H1 (cell line): ENCODE results near the gene KCNQ1. TPM values are rescaled to one million over a fixed set of nuclear protein-coding genes. Genes with fewer than 3 reads are reported as not detected.

ENCODE experiments used
- CTCF ChIA-PET: fragments of 300-600 bp; sonication (Branson Sonifier 250); formaldehyde crosslinking; loops from one replicate; lab custom pipeline; 2021; ENCODE audit not compliant: partially characterized antibody; lab: Charles Lee
- POLR2A ChIA-PET: fragments of 300-600 bp; sonication (Branson Sonifier 250); formaldehyde crosslinking; loops from one replicate; lab custom pipeline; 2021; ENCODE audit warnings: inconsistent platforms; ENCODE audit not compliant: partially characterized antibody; lab: Charles Lee
- DNase-seq, 2 experiments: peaks; one replicate each; pipeline versions ENCODE4 v3.0.0 to v3.0.0-alpha.2; 2010 to 2022; ENCODE audit warnings: low spot score in 2 of 2, low read depth in 1 of 2, mixed read lengths in 1 of 2
- FAIRE-seq: peaks from 2 replicates; lab custom pipeline; 2011; peaks lifted over from hg19 to GRCh38; lab: Jason Lieb, UNC
- H2AFZ ChIP-seq: 2 replicates; pipeline ENCODE4 v1.8.1; 2012; ENCODE audit warnings: low read length, inconsistent platforms
- H2AK5ac ChIP-seq: 2 replicates; pipeline ENCODE4 v1.6.1; 2013; ENCODE audit warnings: low read depth, low read length
- H2BK120ac ChIP-seq: replicated peaks from 2 replicates; pipeline ENCODE3; 2013; ENCODE audit warnings: low read depth, low read length, inconsistent platforms
- H2BK12ac ChIP-seq: 2 replicates; pipeline ENCODE4 v1.6.1; 2013; ENCODE audit warnings: low read depth, low read length
- H2BK15ac ChIP-seq: 2 replicates; pipeline ENCODE4 v1.6.1; 2013; ENCODE audit warnings: low read length
- H2BK20ac ChIP-seq: 2 replicates; pipeline ENCODE4 v1.6.1; 2013; ENCODE audit warnings: low read length
- H2BK5ac ChIP-seq: 2 replicates; pipeline ENCODE4 v1.6.1; 2013; ENCODE audit warnings: low read depth, low read length
- H3K14ac ChIP-seq: 2 replicates; pipeline ENCODE4 v1.6.1; 2013; ENCODE audit warnings: inconsistent platforms; ENCODE audit not compliant: insufficient read length
- H3K18ac ChIP-seq: 2 replicates; pipeline ENCODE4 v1.6.1; 2013; ENCODE audit warnings: low read length; ENCODE audit errors: extremely low read depth
- H3K23ac ChIP-seq: 2 replicates; pipeline ENCODE4 v1.6.1; 2013; ENCODE audit warnings: inconsistent platforms; ENCODE audit not compliant: insufficient read length
- H3K23me2 ChIP-seq: 2 replicates; pipeline ENCODE4 v1.6.1; 2013; ENCODE audit warnings: low read depth, low read length
- H3K27ac ChIP-seq: 2 replicates; pipeline ENCODE4 v1.6.1; 2011; ENCODE audit warnings: low read depth, low read length, inconsistent platforms
- H3K27me3 ChIP-seq, 4 experiments: replicated peaks in 1 of 4; 1 replicate in 1 of 4; 2 replicates in 3 of 4; pipeline versions ENCODE4 v1.6.1 to v1.8.1; 2011 to 2013; ENCODE audit warnings: low read length in 3 of 4, mild to moderate bottlenecking in 3 of 4, inconsistent platforms in 2 of 4, mixed read lengths in 2 of 4, moderate library complexity in 1 of 4; ENCODE audit not compliant: control insufficient read depth in 3 of 4, insufficient read depth in 3 of 4; ENCODE audit errors: extremely low read depth in 1 of 4
- H3K36me3 ChIP-seq, 4 experiments: 2 replicates each; pipeline versions ENCODE4 v1.6.1 to v1.8.1; 2011 to 2013; ENCODE audit warnings: mild to moderate bottlenecking in 4 of 4, low read length in 3 of 4, moderate library complexity in 2 of 4, control low read depth in 1 of 4, inconsistent platforms in 1 of 4; ENCODE audit not compliant: insufficient read depth in 4 of 4, control insufficient read depth in 2 of 4
- H3K4ac ChIP-seq: replicated peaks from 2 replicates; pipeline ENCODE3; 2013; ENCODE audit warnings: low read length, low read depth, mixed read lengths, inconsistent platforms; ENCODE audit not compliant: insufficient read length
- H3K4me1 ChIP-seq, 4 experiments: replicated peaks in 1 of 4; 1 replicate in 1 of 4; 2 replicates in 3 of 4; pipeline versions ENCODE4 v1.6.1 to v1.8.1; 2011 to 2013; ENCODE audit warnings: low read length in 3 of 4, inconsistent platforms in 2 of 4, mixed read lengths in 1 of 4; ENCODE audit not compliant: insufficient read depth in 4 of 4, control insufficient read depth in 3 of 4
- H3K4me2 ChIP-seq, 2 experiments: 2 replicates each; pipeline versions ENCODE4 v1.6.1 to v1.8.1; 2011 to 2013; ENCODE audit warnings: low read depth in 2 of 2, low read length in 2 of 2, control low read depth in 1 of 2, inconsistent platforms in 1 of 2, mild to moderate bottlenecking in 1 of 2; ENCODE audit not compliant: insufficient read depth in 1 of 2
- H3K4me3 ChIP-seq, 4 experiments: fragments of 200-600, 300-600 bp in 1 of 4; sonication (generic), shearing (Covaris generic), sonication (Bioruptor Twin) in 1 of 4; 2 replicates each; pipeline versions ENCODE4 v1.5.1 to v1.8.1; 2011 to 2016; ENCODE audit warnings: low read length in 4 of 4, low read depth in 3 of 4, control low read depth in 2 of 4, inconsistent platforms in 2 of 4, mild to moderate bottlenecking in 2 of 4, mixed read lengths in 1 of 4, moderate library complexity in 1 of 4; ENCODE audit not compliant: insufficient read depth in 2 of 4; ENCODE audit errors: extremely low read depth in 1 of 4
- H3K56ac ChIP-seq: replicated peaks from 2 replicates; pipeline ENCODE3; 2013; ENCODE audit warnings: low read depth, mild to moderate bottlenecking, mixed read lengths, low read length, inconsistent platforms; ENCODE audit not compliant: insufficient read length
- H3K79me1 ChIP-seq: 2 replicates; pipeline ENCODE4 v1.6.1; 2013; ENCODE audit warnings: low read depth, low read length, control low read depth
- H3K79me2 ChIP-seq, 2 experiments: 2 replicates each; pipeline versions ENCODE4 v1.6.1 to v1.8.1; 2012 to 2013; ENCODE audit warnings: low read length in 2 of 2, mild to moderate bottlenecking in 2 of 2, inconsistent platforms in 1 of 2; ENCODE audit not compliant: insufficient read depth in 2 of 2, control insufficient read depth in 1 of 2
- H3K9ac ChIP-seq, 4 experiments: replicated peaks in 1 of 4; 1 replicate in 1 of 4; 2 replicates in 3 of 4; pipeline versions ENCODE4 v1.6.1 to v1.8.1; 2011 to 2013; ENCODE audit warnings: low read depth in 3 of 4, low read length in 3 of 4, control low read depth in 2 of 4, mild to moderate bottlenecking in 2 of 4, moderate library complexity in 2 of 4, inconsistent platforms in 1 of 4; ENCODE audit errors: extremely low read depth in 1 of 4
- H3K9me3 ChIP-seq, 2 experiments: 2 replicates each; pipeline versions ENCODE4 v1.6.1 to v1.8.1; 2012 to 2013; ENCODE audit warnings: mild to moderate bottlenecking in 2 of 2, moderate library complexity in 2 of 2, control low read depth in 1 of 2, inconsistent platforms in 1 of 2, low read depth in 1 of 2, low read length in 1 of 2, mixed read lengths in 1 of 2; ENCODE audit not compliant: insufficient read depth in 2 of 2
- H4K20me1 ChIP-seq, 2 experiments: replicated peaks in 1 of 2; 2 replicates each; pipeline versions ENCODE3 to v1.8.1; 2011 to 2013; ENCODE audit warnings: inconsistent platforms in 2 of 2, low read length in 2 of 2, mild to moderate bottlenecking in 1 of 2; ENCODE audit not compliant: insufficient read depth in 2 of 2, control insufficient read depth in 1 of 2
- H4K5ac ChIP-seq: 2 replicates; pipeline ENCODE4 v1.6.1; 2013; ENCODE audit warnings: low read length, low read depth, mixed read lengths, inconsistent platforms; ENCODE audit not compliant: insufficient read length
- H4K8ac ChIP-seq: 2 replicates; pipeline ENCODE4 v1.8.0; 2013; ENCODE audit warnings: mild to moderate bottlenecking, moderate library complexity, low read length, inconsistent platforms; ENCODE audit not compliant: insufficient read depth; ENCODE audit errors: extremely low read depth
- H4K91ac ChIP-seq: replicated peaks from 2 replicates; pipeline ENCODE3; 2013; ENCODE audit warnings: low read length, mixed read lengths, inconsistent platforms; ENCODE audit not compliant: insufficient read length
- CHD1 ChIP-seq: IDR thresholded peaks from 2 replicates; pipeline ENCODE4 v1.6.1; 2012; ENCODE audit warnings: low read depth, low read length, improper control_type of control experiment
- EP300 ChIP-seq, 2 experiments: IDR thresholded peaks; 1 replicate in 1 of 2; 2 replicates in 1 of 2; pipeline ENCODE4 v1.6.1; 2011 to 2012; ENCODE audit warnings: low read depth in 2 of 2, low read length in 2 of 2, mild to moderate bottlenecking in 2 of 2, borderline replicate concordance in 1 of 2, inconsistent platforms in 1 of 2, moderate library complexity in 1 of 2
- POLR2AphosphoS5 ChIP-seq: IDR thresholded peaks from 2 replicates; pipeline ENCODE4 v1.6.1; 2011; ENCODE audit warnings: low read depth, low read length
- RXRA ChIP-seq: IDR thresholded peaks from 2 replicates; pipeline ENCODE4 v1.6.1; 2011; ENCODE audit warnings: low read depth, mild to moderate bottlenecking, low read length, moderate library complexity; ENCODE audit not compliant: insufficient read depth
- SAP30 ChIP-seq: fragments of 300-600 bp; sonication (generic); IDR thresholded peaks from 2 replicates; pipeline ENCODE4 v1.7.1; 2012; ENCODE audit warnings: low read length, moderate library complexity, mild to moderate bottlenecking, inconsistent platforms; ENCODE audit not compliant: insufficient read depth, insufficient replicate concordance
- WGBS, 2 experiments: shearing (Covaris generic) in 1 of 2; methylation state at CpG; one replicate each; pipeline versions ENCODE4 v1.1.6 to v1.1.7; 2013 to 2015; ENCODE audit warnings: low lambda C conversion rate in 2 of 2, mixed read lengths in 2 of 2, inconsistent platforms in 1 of 2, low coverage in 1 of 2, missing lambda C conversion rate in 1 of 2; ENCODE audit not compliant: insufficient replicate concordance in 2 of 2, insufficient coverage in 1 of 2, insufficient read length in 1 of 2; ENCODE audit errors: extremely low coverage in 1 of 2, missing lambda C conversion rate in 1 of 2; 5-methylcytosine and 5-hydroxymethylcytosine counted together
- polyA plus RNA-seq, 7 experiments: library from polyadenylated mRNA; depleted of rRNA in 3 of 7; stranded (reverse) in 5 of 7; unstranded in 2 of 7; fragments of >200 nt in 5 of 7; fragments of 200-250 nt in 2 of 7; gene quantifications; 1 replicate in 5 of 7; 2 replicates in 1 of 7; 4 replicates in 1 of 7; pipeline versions ENCODE4 v1.2.1 to v1.2.3, GENCODE V29; 2011 to 2013; ENCODE audit warnings: missing spikeins in 2 of 7, mixed read lengths in 2 of 7
- total RNA-seq: library from RNA; stranded (reverse); fragmentation: NEBNext Ultra II Directional; extraction: Animal tissue kit (Norgen Biotek cat#: 25700); gene quantifications from 2 replicates; pipeline ENCODE4 v1.2.1, GENCODE V29; 2021
- TF ChIP-seq, protein P1 (sequence below), 3 experiments: IDR thresholded peaks; 1 replicate in 2 of 3; 2 replicates in 1 of 3; pipeline versions ENCODE4 v1.5.1 to v1.6.1; 2011; ENCODE audit warnings: low read length in 3 of 3, mild to moderate bottlenecking in 3 of 3, inconsistent platforms in 2 of 3, low read depth in 1 of 3, moderate library complexity in 1 of 3; ENCODE audit not compliant: insufficient read depth in 1 of 3; ENCODE audit errors: control extremely low read depth in 1 of 3
- TF ChIP-seq, protein P2 (sequence below): IDR thresholded peaks from 2 replicates; pipeline ENCODE4 v1.6.1; 2012; ENCODE audit warnings: low read length, inconsistent platforms

Gene KCNQ1
- total and polyA plus RNA-seq, 2 of the 8 experiments (the other 6 are each of a cell fraction or from before 2014, with no cell fraction given), result 1.9 to 2.0 TPM

DNA sequence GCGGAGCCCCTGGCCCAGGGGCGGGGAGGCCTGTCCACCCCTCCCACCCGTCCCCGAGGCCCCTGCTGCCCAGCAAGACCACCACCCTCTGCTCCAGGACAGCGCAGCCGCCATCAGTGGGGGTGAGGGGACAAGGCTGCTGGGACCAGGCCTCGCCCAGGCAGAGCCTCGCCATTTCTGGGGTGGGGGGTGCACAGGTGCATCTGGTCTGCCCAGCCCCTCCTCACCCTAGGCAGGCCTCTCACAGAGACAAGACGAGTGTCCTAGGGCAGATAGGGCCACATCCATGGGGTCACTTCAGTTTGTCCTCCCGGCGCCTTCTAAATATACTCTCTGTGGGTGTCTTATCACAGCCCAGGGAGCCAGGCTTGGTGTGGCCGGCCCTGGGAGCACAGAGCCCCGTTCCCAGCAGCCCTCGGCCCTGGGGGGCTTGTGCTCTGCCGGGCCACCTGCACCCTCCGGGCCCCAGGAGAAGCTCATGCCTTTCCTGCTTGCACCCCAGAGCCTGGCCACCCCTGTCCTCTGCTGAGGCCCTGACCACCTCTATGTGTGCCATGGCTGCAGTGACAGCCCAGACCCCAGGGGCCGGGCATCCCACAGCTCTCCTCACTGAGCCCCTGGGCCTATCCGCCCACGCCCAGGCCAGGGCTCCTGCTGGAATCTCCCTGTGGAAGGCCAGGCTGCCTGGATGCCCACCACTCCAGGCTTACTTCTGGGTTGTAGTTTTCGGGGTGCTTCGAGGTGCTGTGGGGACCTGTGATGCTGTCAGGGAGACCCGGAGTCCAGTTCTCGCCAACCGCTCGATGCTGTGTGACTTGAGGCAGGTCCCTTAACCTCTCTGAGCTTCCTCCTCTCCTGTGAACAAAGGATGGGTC, 70.8 kb downstream of the KCNQ1 start:
- no peak overlapping the region for H2BK20ac ChIP-seq
- no peak overlapping the region for H3K14ac ChIP-seq
- H4K5ac ChIP-seq, result no peak overlapping the region
- H3K36me3 ChIP-seq, result no peaks in the 10 kb centered on the region
- no peak overlapping the region for H3K9ac ChIP-seq
- no peak overlapping the region for H2AK5ac ChIP-seq
- FAIRE-seq, result no peak
- H2BK15ac ChIP-seq, result no peak overlapping the region
- H3K4ac ChIP-seq, result no peak overlapping the region
- H2AFZ ChIP-seq, result no peak overlapping the region
- no peaks in the 10 kb centered on the region for H3K9me3 ChIP-seq
- H4K20me1 ChIP-seq, result no peaks in the 10 kb centered on the region
- CTCF ChIA-PET, result interaction anchor here (1.0 to 7.3 kb wide), 6 partner anchors 10 to 377 kb away, joined by 4 to 50 read pairs (median 6); no protein-coding TSS in a partner anchor
- H3K56ac ChIP-seq, result no peak overlapping the region
- no peaks in the 10 kb centered on the region for H3K4me1 ChIP-seq
- no peak overlapping the region for H3K23ac ChIP-seq
- peak overlapping the region; percentile 68; the same call in 1 of the 2 replicates for H4K8ac ChIP-seq
- peaks cover 0 to 19% (median 3%) of the 10 kb centered on the region in 4 experiments; a peak in 5 of 7 replicates for H3K27me3 ChIP-seq
- no peak overlapping the region for H3K4me3 ChIP-seq
- no peaks in the 10 kb centered on the region for H3K23me2 ChIP-seq
- WGBS, 2 experiments, result 85% methylated on average over 13 of the region's 25 CpGs; no CpG with 5 or more reads in 1 of the 2 experiments
- no peaks in the 10 kb centered on the region for H3K79me2 ChIP-seq
- no peak overlapping the region for H2BK120ac ChIP-seq
- no peak overlapping the region for H4K91ac ChIP-seq
- H2BK5ac ChIP-seq, result no peak overlapping the region
- no peaks in the 10 kb centered on the region for H3K79me1 ChIP-seq
- no peak for DNase-seq
- POLR2A ChIA-PET, result no interaction called here
- H3K18ac ChIP-seq, result no peak overlapping the region
- H2BK12ac ChIP-seq, result no peak overlapping the region
- H3K27ac ChIP-seq, result no peak overlapping the region
- H3K4me2 ChIP-seq, result no peak overlapping the region
- no peak for TF ChIP-seq CHD1
- TF ChIP-seq, protein P1, sequence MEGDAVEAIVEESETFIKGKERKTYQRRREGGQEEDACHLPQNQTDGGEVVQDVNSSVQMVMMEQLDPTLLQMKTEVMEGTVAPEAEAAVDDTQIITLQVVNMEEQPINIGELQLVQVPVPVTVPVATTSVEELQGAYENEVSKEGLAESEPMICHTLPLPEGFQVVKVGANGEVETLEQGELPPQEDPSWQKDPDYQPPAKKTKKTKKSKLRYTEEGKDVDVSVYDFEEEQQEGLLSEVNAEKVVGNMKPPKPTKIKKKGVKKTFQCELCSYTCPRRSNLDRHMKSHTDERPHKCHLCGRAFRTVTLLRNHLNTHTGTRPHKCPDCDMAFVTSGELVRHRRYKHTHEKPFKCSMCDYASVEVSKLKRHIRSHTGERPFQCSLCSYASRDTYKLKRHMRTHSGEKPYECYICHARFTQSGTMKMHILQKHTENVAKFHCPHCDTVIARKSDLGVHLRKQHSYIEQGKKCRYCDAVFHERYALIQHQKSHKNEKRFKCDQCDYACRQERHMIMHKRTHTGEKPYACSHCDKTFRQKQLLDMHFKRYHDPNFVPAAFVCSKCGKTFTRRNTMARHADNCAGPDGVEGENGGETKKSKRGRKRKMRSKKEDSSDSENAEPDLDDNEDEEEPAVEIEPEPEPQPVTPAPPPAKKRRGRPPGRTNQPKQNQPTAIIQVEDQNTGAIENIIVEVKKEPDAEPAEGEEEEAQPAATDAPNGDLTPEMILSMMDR (IDR thresholded peaks at IDR 0.05; ENCODE audit: control extremely low read depth in 1 of 3, insufficient read depth in 1 of 3, low read depth in 1 of 3, low read length in 3 of 3), result no peak
- TF ChIP-seq POLR2AphosphoS5, result no peak
- TF ChIP-seq SAP30, result no peak
- TF ChIP-seq RXRA, result no peak
- TF ChIP-seq, protein P2, sequence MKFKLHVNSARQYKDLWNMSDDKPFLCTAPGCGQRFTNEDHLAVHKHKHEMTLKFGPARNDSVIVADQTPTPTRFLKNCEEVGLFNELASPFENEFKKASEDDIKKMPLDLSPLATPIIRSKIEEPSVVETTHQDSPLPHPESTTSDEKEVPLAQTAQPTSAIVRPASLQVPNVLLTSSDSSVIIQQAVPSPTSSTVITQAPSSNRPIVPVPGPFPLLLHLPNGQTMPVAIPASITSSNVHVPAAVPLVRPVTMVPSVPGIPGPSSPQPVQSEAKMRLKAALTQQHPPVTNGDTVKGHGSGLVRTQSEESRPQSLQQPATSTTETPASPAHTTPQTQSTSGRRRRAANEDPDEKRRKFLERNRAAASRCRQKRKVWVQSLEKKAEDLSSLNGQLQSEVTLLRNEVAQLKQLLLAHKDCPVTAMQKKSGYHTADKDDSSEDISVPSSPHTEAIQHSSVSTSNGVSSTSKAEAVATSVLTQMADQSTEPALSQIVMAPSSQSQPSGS, result no peak
- no peak for TF ChIP-seq EP300 (IDR thresholded peaks at IDR 0.05; ENCODE audit: borderline replicate concordance in 1 of 2, low read depth in 2 of 2, low read length in 2 of 2)
